PFSK-1 (cell line): ENCODE measurements around the gene VGLL4.

ENCODE experiments used
- FOXP2 ChIP-seq: optimal IDR thresholded peaks from 2 replicates; pipeline ENCODE3; 2011; ENCODE audit warnings: borderline replicate concordance, control low read depth, inconsistent platforms; ENCODE audit not compliant: insufficient read depth; ENCODE audit errors: extremely low read length, extremely low read depth
- POLR2AphosphoS5 ChIP-seq: IDR thresholded peaks from 2 replicates; pipeline ENCODE4 v1.6.1; 2012; ENCODE audit warnings: low read depth, mild to moderate bottlenecking, control low read depth, low read length, moderate library complexity
- REST ChIP-seq, 2 experiments: IDR thresholded peaks; 2 replicates each; pipeline versions ENCODE4 v1.6.1 to v1.8.0; 2011 to 2012; ENCODE audit warnings: low read depth in 2 of 2, low read length in 2 of 2, control low read depth in 1 of 2, inconsistent platforms in 1 of 2, mild to moderate bottlenecking in 1 of 2, moderate library complexity in 1 of 2; ENCODE audit not compliant: insufficient read depth in 1 of 2
- SIN3A ChIP-seq: IDR thresholded peaks from 2 replicates; pipeline ENCODE4 v1.6.1; 2012; ENCODE audit warnings: mild to moderate bottlenecking, low read length, moderate library complexity, borderline replicate concordance; ENCODE audit not compliant: insufficient read depth
- TAF1 ChIP-seq: IDR thresholded peaks from 2 replicates; pipeline ENCODE4 v1.6.1; 2012; ENCODE audit warnings: low read length, control low read depth, borderline replicate concordance; ENCODE audit not compliant: insufficient read depth

Gene VGLL4

GRCh38 chr3:11558411-11558903 lies 85.3 kb downstream of the VGLL4 start:
- TF ChIP-seq FOXP2 (no peak), REST (IDR thresholded peaks at IDR 0.05; ENCODE audit: insufficient read depth in 1 of 2, low read depth in 2 of 2, low read length in 2 of 2) (no peak), POLR2AphosphoS5 (no peak), SIN3A (no peak)

- TF ChIP-seq POLR2AphosphoS5, result no peak
These were observed 85.7 kb downstream of the VGLL4 start for GRCh38 chr3:11558002-11558401.

GRCh38 chr3:11556851-11557644 lies 86.7 kb downstream of the VGLL4 start:
- no peak for TF ChIP-seq TAF1
- peak; percentile 30 for TF ChIP-seq FOXP2

- TF ChIP-seq SIN3A (no peak), REST (IDR thresholded peaks at IDR 0.05; ENCODE audit: insufficient read depth in 1 of 2, low read depth in 2 of 2, low read length in 2 of 2) (no peak), POLR2AphosphoS5 (no peak), FOXP2 (no peak)
These were observed 87.7 kb downstream of the VGLL4 start for GRCh38 chr3:11555881-11556633.

- TF ChIP-seq REST (IDR thresholded peaks at IDR 0.05; ENCODE audit: insufficient read depth in 1 of 2, low read depth in 2 of 2, low read length in 2 of 2), result no peak
- no peak for TF ChIP-seq FOXP2
- TF ChIP-seq TAF1, result no peak
- TF ChIP-seq POLR2AphosphoS5, result no peak
- TF ChIP-seq SIN3A, result no peak
These were observed 88.4 kb downstream of the VGLL4 start for GRCh38 chr3:11555211-11555782.

- TF ChIP-seq POLR2AphosphoS5 (no peak), FOXP2 (no peak), REST (IDR thresholded peaks at IDR 0.05; ENCODE audit: insufficient read depth in 1 of 2, low read depth in 2 of 2, low read length in 2 of 2) (no peak), TAF1 (no peak), SIN3A (no peak)
These were observed 89.0 kb downstream of the VGLL4 start for GRCh38 chr3:11554666-11555065.
